OCI-LY7 (cell line): ENCODE measurements around the gene SH2D1B. TPM values are rescaled to one million over a fixed set of nuclear protein-coding genes. Genes with fewer than 3 reads are reported as not detected.

Source experiments
- BruUV-seq: library from RNA; stranded (reverse); fragments of 400-500 nt; replicated peaks from 2 replicates; lab custom pipeline; 2021; lab: Mats Ljungman, UMichigan
- CTCF ChIA-PET: fragments of 300-600 bp; sonication (Branson Sonifier 250); formaldehyde crosslinking; loops from one replicate; lab custom pipeline; 2022; ENCODE audit warnings: antibody characterized with exemption; ENCODE audit not compliant: unreplicated experiment; lab: Charles Lee
- POLR2A ChIA-PET: fragments of 300-600 bp; sonication (Branson Sonifier 250); formaldehyde crosslinking; loops from one replicate; lab custom pipeline; 2022; ENCODE audit warnings: antibody characterized with exemption; lab: Charles Lee
- DNase-seq: peaks from one replicate; pipeline ENCODE4 v3.0.0-alpha.2; 2015; ENCODE audit warnings: low spot score
- H2AFZ ChIP-seq: fragments of 200-600 bp; sonication (generic), shearing (Covaris generic); 2 replicates; pipeline ENCODE4 v1.6.1; 2014; ENCODE audit warnings: mild to moderate bottlenecking, antibody characterized with exemption, low read length, moderate library complexity
- H3K27ac ChIP-seq: fragments of 200-600 bp; sonication (generic); 2 replicates; pipeline ENCODE4 v1.5.1; 2014; ENCODE audit warnings: mixed run types, low read depth, mild to moderate bottlenecking, moderate library complexity, low read length, inconsistent platforms; ENCODE audit not compliant: poor library complexity, severe bottlenecking
- H3K36me3 ChIP-seq: fragments of 200-600 bp; sonication (generic); 2 replicates; pipeline ENCODE4 v1.6.1; 2014; ENCODE audit warnings: mild to moderate bottlenecking, antibody characterized with exemption, low read length, moderate library complexity, mixed read lengths; ENCODE audit not compliant: insufficient read depth
- H3K4me1 ChIP-seq: fragments of 200-600 bp; sonication (generic); 2 replicates; pipeline ENCODE4 v1.5.1; 2014; ENCODE audit warnings: mild to moderate bottlenecking, low read length; ENCODE audit not compliant: insufficient read depth, poor library complexity, severe bottlenecking
- H3K4me2 ChIP-seq: fragments of 200-600 bp; sonication (generic); 2 replicates; pipeline ENCODE4 v1.6.1; 2014; ENCODE audit warnings: mild to moderate bottlenecking, low read length
- H3K4me3 ChIP-seq: fragments of 200-600 bp; sonication (generic); 2 replicates; pipeline ENCODE4 v1.5.1; 2014; ENCODE audit warnings: mild to moderate bottlenecking, low read depth, low read length; ENCODE audit not compliant: poor library complexity, severe bottlenecking
- H3K79me2 ChIP-seq: fragments of 200-600 bp; sonication (generic); 2 replicates; pipeline ENCODE4 v1.6.1; 2016; ENCODE audit warnings: low read depth, mild to moderate bottlenecking, low read length, moderate library complexity, mixed read lengths; ENCODE audit not compliant: insufficient read depth
- H3K9me2 ChIP-seq: fragments of 200-600 bp; sonication (generic); 2 replicates; pipeline ENCODE4 v1.6.1; 2016; ENCODE audit warnings: mild to moderate bottlenecking, low read length, mixed read lengths; ENCODE audit not compliant: insufficient read depth
- H3K9me3 ChIP-seq: fragments of 200-600 bp; sonication (generic); 2 replicates; pipeline ENCODE4 v1.6.1; 2014; ENCODE audit warnings: mild to moderate bottlenecking, mixed run types, low read length, mixed read lengths
- H4K20me1 ChIP-seq: fragments of 200-600 bp; sonication (generic); 2 replicates; pipeline ENCODE4 v1.6.1; 2014; ENCODE audit warnings: mild to moderate bottlenecking, antibody characterized with exemption, low read length, moderate library complexity, mixed read lengths; ENCODE audit not compliant: insufficient read depth
- CTCF ChIP-seq: fragments of 200-600 bp; sonication (generic); conservative IDR thresholded peaks from 2 replicates; pipeline ENCODE4 v1.5.1; 2014; ENCODE audit warnings: mild to moderate bottlenecking, antibody characterized with exemption, low read length, moderate library complexity, mixed read lengths
- EZH2phosphoT487 ChIP-seq: fragments of 200-600 bp; sonication (generic); IDR thresholded peaks from 2 replicates; pipeline ENCODE4 v1.6.1; 2018; ENCODE audit warnings: low read depth, borderline replicate concordance, mild to moderate bottlenecking, mixed run types, antibody characterized with exemption, low read length, moderate library complexity, mixed read lengths
- intact Hi-C: fragments of 100-400 bp; cut with micrococcal nuclease; formaldehyde crosslinking; loops from one replicate; pipeline ENCODE4 v1.10.0; 2022; ENCODE audit not compliant: unreplicated experiment
- total RNA-seq, 2 experiments: library from RNA; depleted of rRNA in 1 of 2; stranded (reverse); fragments of >200 nt in 1 of 2; shearing (Covaris generic) in 1 of 2; gene quantifications; 2 replicates each; pipeline ENCODE4 v1.2.3, GENCODE V29; 2014 to 2022

SH2D1B gene
- total RNA-seq, 2 experiments from 2014 or later = not detected

- ChIA-PET POLR2A (interaction anchor here (0.6 kb wide), 1 partner anchor 534 kb away, joined by 3 read pairs; no protein-coding TSS in a partner anchor), CTCF (no interaction called here)
- Histone ChIP-seq H4K20me1 (no peaks in the 10 kb centered on the region), H3K36me3 (no peaks in the 10 kb centered on the region), H3K9me3 (no peaks in the 10 kb centered on the region), H3K4me3 (no peak overlapping the region), H2AFZ (no peak overlapping the region), H3K27ac (no peak overlapping the region), H3K9me2 (no peaks in the 10 kb centered on the region), H3K4me2 (no peak overlapping the region), H3K4me1 (no peaks in the 10 kb centered on the region), H3K79me2 (no peaks in the 10 kb centered on the region)
- no peak for DNase-seq
- intact Hi-C loops = no loop called here
- TF ChIP-seq EZH2phosphoT487 = no peak
- no peak for TF ChIP-seq CTCF
- BruUV-seq = no TSS peak
Observed at GRCh38 chr1:162385702-162386101, 26.2 kb downstream of the SH2D1B start.

- ChIA-PET CTCF (no interaction called here), POLR2A (no interaction called here)
- Histone ChIP-seq H3K9me2 (no peaks in the 10 kb centered on the region), H3K4me2 (no peak overlapping the region), H3K4me3 (no peak overlapping the region), H3K4me1 (no peaks in the 10 kb centered on the region), H3K36me3 (no peaks in the 10 kb centered on the region), H2AFZ (no peak overlapping the region), H4K20me1 (no peaks in the 10 kb centered on the region), H3K79me2 (no peaks in the 10 kb centered on the region), H3K27ac (no peak overlapping the region), H3K9me3 (no peaks in the 10 kb centered on the region)
- intact Hi-C loops = no loop called here
- no TSS peak for BruUV-seq
- TF ChIP-seq EZH2phosphoT487 (no peak), CTCF (no peak)
- no peak for DNase-seq
Observed at GRCh38 chr1:162385280-162385623, 26.7 kb downstream of the SH2D1B start.

DNA sequence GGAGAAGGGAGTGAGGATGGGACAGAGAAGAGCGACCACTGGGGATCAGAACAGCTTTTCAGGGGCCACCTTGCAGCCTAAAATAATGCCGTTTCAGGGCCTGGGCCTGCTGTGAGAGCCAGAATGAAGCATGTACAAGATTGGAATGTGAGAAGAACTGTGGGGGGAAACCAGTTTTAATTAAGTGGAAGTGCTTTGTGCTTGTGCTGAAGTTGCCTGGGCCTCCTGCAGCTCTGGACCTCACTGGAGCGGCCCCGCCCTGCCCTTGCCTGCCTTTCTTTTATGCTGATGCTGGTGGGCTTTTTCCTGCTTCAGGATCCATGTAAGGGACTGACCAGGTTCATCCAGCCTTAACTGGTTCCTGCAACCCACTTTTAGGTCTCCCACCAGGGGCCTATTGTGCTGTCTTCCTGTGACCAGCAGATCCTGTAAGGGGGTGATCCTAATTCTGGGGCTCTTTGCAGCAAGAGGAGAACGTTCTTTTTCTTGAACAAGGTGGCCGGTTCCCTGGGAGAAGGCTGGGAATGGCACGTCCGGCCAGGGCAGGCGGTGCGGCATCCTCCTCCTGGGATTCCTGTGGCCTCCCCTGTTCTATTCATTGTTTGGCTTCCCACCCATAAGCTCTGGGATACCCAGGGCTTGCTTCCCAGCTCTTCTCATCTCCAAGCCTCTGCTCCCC is 27.2 kb downstream of the SH2D1B start:
- H4K20me1 ChIP-seq = no peaks in the 10 kb centered on the region
- H2AFZ ChIP-seq = no peak overlapping the region
- no peaks in the 10 kb centered on the region for H3K4me1 ChIP-seq
- no TSS peak for BruUV-seq
- DNase-seq = no peak
- H3K4me3 ChIP-seq = no peak overlapping the region
- TF ChIP-seq EZH2phosphoT487 (no peak), CTCF (no peak)
- POLR2A ChIA-PET = interaction anchor here (0.5 kb wide), 1 partner anchor 155 kb away, joined by 4 read pairs; no protein-coding TSS in a partner anchor
- no peaks in the 10 kb centered on the region for H3K9me3 ChIP-seq
- CTCF ChIA-PET = no interaction called here
- H3K9me2 ChIP-seq = no peaks in the 10 kb centered on the region
- H3K79me2 ChIP-seq = no peaks in the 10 kb centered on the region
- intact Hi-C loops = no loop called here
- no peak overlapping the region for H3K27ac ChIP-seq
- no peaks in the 10 kb centered on the region for H3K36me3 ChIP-seq
- no peak overlapping the region for H3K4me2 ChIP-seq
